Epidermal melanocyte (primary cell): ENCODE data around the gene DOCK3.
A peak's percentile ranks its signal among the peaks of the same experiment; 100 is the strongest.
"Not testable (repeated sequence)": the region's sequence is repeated elsewhere in the genome, so short reads cannot be mapped to it uniquely, and the experiment has no call there.

Experiments
- DNase-seq: peaks from one replicate; pipeline ENCODE4 v3.0.0; 2011; ENCODE audit warnings: low spot score; ENCODE audit not compliant: insufficient read length

Gene DOCK3

GRCh38 chr3:51382947-51383578, 708.3 kb downstream of the DOCK3 start:
- DNase-seq: no peak

GRCh38 chr3:51384055-51384725, 709.5 kb downstream of the DOCK3 start:
- no peak for DNase-seq

GRCh38 chr3:51384726-51385473, 710.2 kb downstream of the DOCK3 start, which contains the start of gene MANF:
MANF (plus strand) TSS chr3:51385291; CDS start chr3:51385343, 52 bp downstream.
- DNase-seq: peak; percentile 100

GRCh38 chr3:51385621-51386091, 710.9 kb downstream of the DOCK3 start:
- DNase-seq: no peak

GRCh38 chr3:51386159-51386851, 711.6 kb downstream of the DOCK3 start:
- no peak for DNase-seq

GRCh38 chr3:51386852-51387229, 712.1 kb downstream of the DOCK3 start:
- no peak for DNase-seq

GRCh38 chr3:51387281-51387680, 712.6 kb downstream of the DOCK3 start:
- DNase-seq: not testable (repeated sequence)

- no peak for DNase-seq
Measured at GRCh38 chr3:51388286-51389029, 713.7 kb downstream of the DOCK3 start.

GRCh38 chr3:51389423-51390183, 714.9 kb downstream of the DOCK3 start:
- DNase-seq: peak; percentile 42

- DNase-seq: no peak
Measured at GRCh38 chr3:51390246-51391074, 715.7 kb downstream of the DOCK3 start.

GRCh38 chr3:51391075-51391565, 716.4 kb downstream of the DOCK3 start, which contains the start of gene RBM15B:
RBM15B (plus strand) TSS chr3:51391285; CDS start chr3:51391400, 115 bp downstream.
- peak; percentile 97 for DNase-seq

GRCh38 chr3:51391566-51392354, 717.0 kb downstream of the DOCK3 start:
- no peak for DNase-seq

GRCh38 chr3:51392355-51393133, 717.8 kb downstream of the DOCK3 start:
- DNase-seq: no peak

GRCh38 chr3:51393134-51393495, 718.4 kb downstream of the DOCK3 start:
- no peak for DNase-seq

GRCh38 chr3:51393564-51393963, 718.8 kb downstream of the DOCK3 start:
- no peak for DNase-seq

GRCh38 chr3:51394541-51394940, 719.8 kb downstream of the DOCK3 start:
- no peak for DNase-seq

- no peak for DNase-seq
Measured at GRCh38 chr3:51395493-51396213, 720.9 kb downstream of the DOCK3 start.
